ENCODE measurements around the gene EGFLAM. TPM values are rescaled to one million over a fixed set of nuclear protein-coding genes. Genes with fewer than 3 reads are reported as not detected.

EGFLAM gene
- total RNA-seq, 4 donors from 2014 or later = 6.6 to 13.6 (median 9.8) TPM

- H3K36me3 ChIP-seq = no peaks in the 10 kb centered on the region
- intact Hi-C loops (cut with DNase I) = no loop called here
- no peaks in the 10 kb centered on the region for H3K4me1 ChIP-seq
- no peak for DNase-seq (ENCODE audit: extremely low spot score)
- 77% methylated on average over 2 of the region's 2 CpGs for WGBS
- TF ChIP-seq POLR2A (IDR thresholded peaks at IDR 0.05; ENCODE audit: low read depth) = no peak
- peaks cover 0 to 40% (median 0%) of the 10 kb centered on the region in 4 donors for H3K27me3 ChIP-seq
- no peaks in the 10 kb centered on the region for H3K9me3 ChIP-seq
- no peak overlapping the region for H3K4me3 ChIP-seq
- H3K27ac ChIP-seq (replicated peaks in 1 of 4) = no peak overlapping the region
Observed at GRCh38 chr5:38249812-38250211, 8.5 kb upstream of the EGFLAM start.

- no peaks in the 10 kb centered on the region for H3K4me1 ChIP-seq
- H3K9me3 ChIP-seq = no peaks in the 10 kb centered on the region
- WGBS = 87% methylated on average over 8 of the region's 8 CpGs
- H3K27me3 ChIP-seq = peaks cover 0 to 44% (median under 1%) of the 10 kb centered on the region in 4 donors
- intact Hi-C loops (cut with DNase I) = no loop called here
- TF ChIP-seq POLR2A (IDR thresholded peaks at IDR 0.05; ENCODE audit: low read depth) (no peak), POLR2AphosphoS5 (IDR thresholded peaks at IDR 0.05) (no peak), CTCF (IDR thresholded peaks at IDR 0.05) (no peak), EP300 (IDR thresholded peaks at IDR 0.05) (no peak)
- H3K4me3 ChIP-seq = no peak overlapping the region
- H3K36me3 ChIP-seq = no peaks in the 10 kb centered on the region
- no peak overlapping the region for H3K27ac ChIP-seq (replicated peaks in 1 of 4)
- no peak for DNase-seq (ENCODE audit: extremely low spot score)
Observed at GRCh38 chr5:38250763-38251448, 7.5 kb upstream of the EGFLAM start.

- no peak for TF ChIP-seq POLR2A (IDR thresholded peaks at IDR 0.05; ENCODE audit: low read depth)
- TF ChIP-seq EP300 (IDR thresholded peaks at IDR 0.05) = no peak
- no peak for TF ChIP-seq POLR2AphosphoS5 (IDR thresholded peaks at IDR 0.05)
- no peak for TF ChIP-seq CTCF (IDR thresholded peaks at IDR 0.05)
- Histone ChIP-seq H3K27ac (replicated peaks in 1 of 4) (no peak overlapping the region), H3K4me1 (peaks cover 17 to 19% (median 18%) of the 10 kb centered on the region in 4 donors), H3K36me3 (no peaks in the 10 kb centered on the region), H3K4me3 (no peak overlapping the region), H3K9me3 (no peaks in the 10 kb centered on the region), H3K27me3 (peaks cover 5 to 73% (median 22%) of the 10 kb centered on the region in 4 donors)
- intact Hi-C loops (cut with DNase I) = no loop called here
- WGBS = 89% methylated on average over 1 of the region's 1 CpG
- no peak for DNase-seq (ENCODE audit: extremely low spot score)
Observed at GRCh38 chr5:38253759-38254158, 4.6 kb upstream of the EGFLAM start.

GRCh38 chr5:38257308-38258041, 884 bp upstream of the EGFLAM start:
- Histone ChIP-seq H3K27me3 (peaks cover 5 to 62% (median 28%) of the 10 kb centered on the region in 4 donors), H3K27ac (replicated peaks in 1 of 4) (peak overlapping the region in 3 of 4 donors; percentile 33 to 55 (median 48))

More at GRCh38 chr5:38257308-38258041, 884 bp upstream of the EGFLAM start:
- Histone ChIP-seq H3K9me3 (no peaks in the 10 kb centered on the region), H3K4me3 (peak overlapping the region; percentile 56 to 68 (median 60)), H3K36me3 (no peaks in the 10 kb centered on the region), H3K4me1 (peaks cover 20 to 24% (median 21%) of the 10 kb centered on the region in 4 donors)
- 16% methylated on average over 17 of the region's 42 CpGs for WGBS
- no peak for DNase-seq (ENCODE audit: extremely low spot score)
- TF ChIP-seq EP300 (IDR thresholded peaks at IDR 0.05) (no peak), POLR2AphosphoS5 (IDR thresholded peaks at IDR 0.05) (no peak), POLR2A (IDR thresholded peaks at IDR 0.05; ENCODE audit: low read depth) (no peak), CTCF (IDR thresholded peaks at IDR 0.05) (no peak)
- intact Hi-C loops (cut with DNase I) = no loop called here

Measured in esophagus muscularis mucosa (tissue), 4 donors.